Stimulated activated naive CD8-positive, alpha-beta T cell treated with anti-CD3 and anti-CD28 coated beads, Interleukin-15, amount 100 ng/mL, for 72 hours (primary cell): ENCODE results near the gene CRYGC.

Experiments used
- ATAC-seq: fragments of 150-1000 bp; cut with Tn5 transposase; 2 replicates; pipeline ENCODE4 v1.10.0; 2021; ENCODE audit warnings: mild to moderate bottlenecking, moderate library complexity
- DNase-seq, 2 donors: peaks; one replicate each; pipeline ENCODE4 v3.0.0; 2021 to 2022
- H3K27ac Mint-ChIP-seq, 2 donors: one replicate each; pipeline ENCODE4 v1.8.0; 2022; ENCODE audit warnings: mild to moderate bottlenecking in 2 of 2, mixed read lengths in 2 of 2, moderate library complexity in 2 of 2
- H3K27me3 Mint-ChIP-seq: one replicate; pipeline ENCODE4 v1.8.0; 2022; ENCODE audit warnings: mixed read lengths
- H3K4me1 Mint-ChIP-seq: one replicate; pipeline ENCODE4 v1.8.0; 2022; ENCODE audit warnings: mild to moderate bottlenecking, mixed read lengths
- H3K4me3 Mint-ChIP-seq, 2 donors: one replicate each; pipeline ENCODE4 v1.8.0; 2022; ENCODE audit warnings: mild to moderate bottlenecking in 2 of 2, mixed read lengths in 2 of 2, moderate library complexity in 1 of 2
- H3K9me3 Mint-ChIP-seq, 2 donors: one replicate each; pipeline ENCODE4 v1.8.0; 2022; ENCODE audit warnings: mixed read lengths in 2 of 2

The CRYGC gene, protein sequence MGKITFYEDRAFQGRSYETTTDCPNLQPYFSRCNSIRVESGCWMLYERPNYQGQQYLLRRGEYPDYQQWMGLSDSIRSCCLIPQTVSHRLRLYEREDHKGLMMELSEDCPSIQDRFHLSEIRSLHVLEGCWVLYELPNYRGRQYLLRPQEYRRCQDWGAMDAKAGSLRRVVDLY

DNA sequence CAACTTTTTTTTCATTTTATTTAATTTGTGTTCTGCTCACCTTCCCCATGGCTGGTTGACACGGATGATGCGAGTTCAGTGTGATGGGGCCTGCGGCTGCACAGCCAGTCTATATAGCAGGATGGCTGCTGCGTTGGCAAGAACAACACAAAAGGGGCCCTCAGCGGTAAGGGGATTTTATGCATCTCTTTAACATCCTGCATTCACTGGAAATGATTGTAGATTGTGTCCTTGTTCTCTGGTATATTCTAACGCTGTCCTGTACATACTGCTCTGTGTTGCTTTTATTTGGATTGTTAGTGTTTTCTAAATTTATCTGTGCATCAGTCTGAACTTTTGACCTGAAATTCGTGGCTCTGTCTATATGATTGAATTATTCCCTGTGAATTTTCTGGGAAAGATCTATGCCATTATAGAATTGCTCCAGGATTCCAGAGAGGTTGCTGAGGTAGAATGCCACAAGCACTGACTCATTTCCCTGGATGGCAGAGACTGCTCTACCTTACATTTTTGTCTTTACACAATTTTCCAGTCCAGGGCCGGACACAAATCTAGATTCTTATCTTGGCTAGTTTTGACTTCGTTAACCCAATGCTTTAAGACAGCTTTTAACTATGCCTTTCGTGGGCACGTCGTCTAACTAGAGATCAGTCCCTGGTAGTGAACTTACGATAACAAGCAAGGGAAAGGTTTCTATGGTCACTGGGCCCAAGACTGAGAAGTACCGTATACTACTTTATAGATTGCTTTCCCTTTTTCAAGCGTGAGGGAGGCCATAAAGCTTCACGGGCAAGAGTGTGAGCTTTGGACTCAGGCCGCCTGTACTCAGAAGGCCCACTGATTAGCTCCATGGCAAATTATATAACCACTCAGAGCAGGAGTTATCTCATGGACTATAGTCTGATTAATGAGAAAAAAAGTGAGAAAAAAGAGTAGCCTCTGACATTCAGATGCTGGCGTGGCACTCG lies at the start of gene CRYGC:
CRYGC (minus strand) TSS at position 85 of the 968 bp plus-strand sequence; CDS start at position 49, 36 bp downstream.
- H3K9me3 Mint-ChIP-seq, result no peaks in the 10 kb centered on the region

DNA sequence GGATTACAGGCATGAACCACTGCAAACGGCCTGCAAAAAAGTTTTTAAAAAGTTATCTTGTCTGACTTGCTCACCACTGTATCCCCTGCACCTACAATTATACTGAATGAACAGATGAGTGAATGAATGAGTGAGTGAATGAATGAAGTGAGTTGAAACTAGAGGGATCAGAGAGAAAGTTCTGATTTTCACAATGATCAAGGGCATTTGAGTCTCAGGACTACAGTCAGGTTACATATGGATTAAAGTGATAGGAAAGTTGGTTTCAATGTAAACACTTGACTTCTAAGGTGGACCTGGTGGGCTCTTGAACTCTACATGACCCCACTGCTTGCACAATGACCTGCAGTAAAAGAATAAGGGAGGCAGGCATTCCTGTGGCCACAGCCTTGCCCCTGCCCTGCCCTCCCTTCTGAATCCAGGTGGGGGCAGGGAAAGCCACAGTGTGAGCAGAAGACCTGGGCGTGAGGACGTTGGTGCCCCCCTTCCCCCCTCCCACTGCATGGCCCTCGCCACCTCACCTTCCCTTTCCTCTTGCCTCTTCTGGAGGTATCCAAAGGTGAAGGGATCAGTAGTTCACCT lies 49.5 kb upstream of the CRYGC start:
- Mint-ChIP-seq H3K9me3 (no peaks in the 10 kb centered on the region), H3K4me3 (no peak overlapping the region), H3K4me1 (no peaks in the 10 kb centered on the region), H3K27ac (no peak overlapping the region), H3K27me3 (peaks cover 20% of the 10 kb centered on the region)
- no peak for ATAC-seq
- no peak for DNase-seq

More for the DNA sequence above, at the start of gene CRYGC:
- Mint-ChIP-seq H3K27ac (no peak within 1 kb of the TSS), H3K4me3 (no peak within 1 kb of the TSS), H3K4me1 (peaks cover 4% of the 10 kb centered on the region), H3K27me3 (peaks cover 10% of the 10 kb centered on the region)
- no peak for DNase-seq
- ATAC-seq, result no peak

DNA sequence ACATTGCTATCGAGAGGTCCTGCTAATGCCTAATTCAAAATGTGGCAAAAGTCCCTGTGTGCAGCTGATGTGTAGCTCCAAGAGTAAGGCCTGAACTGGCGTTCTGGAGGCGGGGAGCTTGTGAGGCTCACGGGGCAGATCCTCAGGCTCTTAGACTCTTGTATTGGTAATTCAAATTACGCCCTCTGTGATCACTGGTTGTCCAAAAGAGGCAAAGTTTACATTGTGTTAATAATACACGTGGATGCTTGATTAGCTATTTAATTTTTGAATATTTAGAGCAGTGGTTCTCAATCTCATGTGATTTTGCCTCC lies 46.2 kb upstream of the CRYGC start:
- Mint-ChIP-seq H3K27me3 (peaks cover 17% of the 10 kb centered on the region), H3K9me3 (no peaks in the 10 kb centered on the region), H3K4me3 (no peak overlapping the region), H3K27ac (no peak overlapping the region), H3K4me1 (peaks cover 6% of the 10 kb centered on the region)
- ATAC-seq, result no peak
- no peak for DNase-seq

DNA sequence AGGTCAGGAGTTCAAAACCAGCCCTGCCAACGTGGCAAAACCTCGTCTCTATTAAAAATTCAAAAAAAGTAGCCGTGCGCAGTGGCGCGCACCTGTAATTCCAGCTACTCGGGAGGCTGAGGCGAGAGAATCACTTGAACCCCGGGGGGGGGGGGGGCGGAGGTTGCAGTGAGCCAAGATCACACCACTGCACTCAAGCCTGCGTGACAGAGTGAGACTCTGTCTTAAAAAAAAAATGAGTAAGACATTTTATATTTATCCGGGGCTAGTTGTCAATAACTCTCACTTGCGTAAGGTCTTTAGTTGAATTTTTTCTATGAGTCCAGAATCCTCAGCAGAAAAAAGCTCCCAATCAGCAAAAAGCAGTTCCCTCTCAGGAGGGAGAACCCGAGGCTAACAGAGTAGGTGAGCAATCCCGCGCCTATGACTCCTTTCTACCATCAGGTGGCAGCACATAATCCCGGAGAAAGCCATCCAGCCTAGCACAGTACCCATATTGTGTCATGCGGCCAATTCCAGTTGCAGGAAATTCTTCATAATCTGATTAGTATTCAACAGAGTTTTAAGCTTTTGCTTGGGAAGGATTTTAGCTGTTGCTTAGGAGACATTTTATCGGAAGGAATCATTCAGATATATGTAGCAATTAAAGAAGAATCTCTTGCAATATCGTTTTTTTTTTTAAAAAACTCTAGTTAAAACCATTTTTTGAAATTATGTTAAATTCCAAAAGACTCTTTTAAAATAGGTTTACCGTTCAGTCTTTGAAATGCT lies 45.6 kb upstream of the CRYGC start:
- no peak overlapping the region for H3K4me3 Mint-ChIP-seq
- peak; percentile 94 for ATAC-seq
- peak; percentile 51 to 54 for DNase-seq
- H3K4me1 Mint-ChIP-seq, result peaks cover 6% of the 10 kb centered on the region
- H3K27me3 Mint-ChIP-seq, result peaks cover 20% of the 10 kb centered on the region
- no peaks in the 10 kb centered on the region for H3K9me3 Mint-ChIP-seq
- no peak overlapping the region for H3K27ac Mint-ChIP-seq

DNA sequence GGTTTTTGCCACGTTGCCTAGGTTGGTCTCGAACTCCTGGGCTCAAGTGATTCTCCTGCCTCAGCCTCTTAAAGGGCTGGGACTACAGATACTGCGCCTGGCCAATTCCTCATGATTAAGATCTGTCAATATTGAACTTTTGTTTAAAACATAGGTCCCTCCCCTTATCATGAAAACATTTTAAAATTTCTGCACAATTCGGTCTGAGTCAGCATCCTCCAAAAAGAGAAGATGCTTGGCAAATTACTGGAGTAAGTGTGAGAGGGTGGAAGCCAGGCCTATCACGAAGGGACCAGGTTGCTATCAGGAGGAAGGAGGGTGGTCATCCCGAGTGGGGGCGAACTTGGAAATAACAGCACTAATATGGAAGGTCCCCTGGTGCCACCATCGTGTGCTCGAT lies 44.5 kb upstream of the CRYGC start:
- Mint-ChIP-seq H3K27ac (peak overlapping the region in 1 of 2 donors; percentile 37), H3K9me3 (no peaks in the 10 kb centered on the region), H3K4me3 (no peak overlapping the region), H3K27me3 (peaks cover 26% of the 10 kb centered on the region), H3K4me1 (peaks cover 6% of the 10 kb centered on the region)
- DNase-seq (no peak), ATAC-seq (no peak)

DNA sequence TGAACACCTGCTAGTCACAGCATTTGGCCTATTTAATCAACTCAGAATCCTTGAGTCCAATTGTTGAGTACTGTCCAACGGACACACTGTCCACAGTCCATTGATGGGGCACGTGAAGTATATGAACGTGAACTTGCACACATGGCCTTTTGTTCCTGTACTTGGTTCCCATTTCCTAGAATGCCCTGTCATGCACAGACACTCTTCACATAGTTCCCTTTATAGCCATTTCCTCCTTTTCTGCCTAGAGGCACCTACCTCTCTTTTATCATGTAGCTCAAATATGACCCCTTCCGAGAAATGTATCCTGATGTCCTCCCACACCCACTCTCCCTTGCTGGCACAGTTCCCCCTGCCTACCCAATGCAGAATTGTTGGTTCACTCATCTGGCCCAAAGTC lies 42.5 kb upstream of the CRYGC start:
- Mint-ChIP-seq H3K9me3 (no peaks in the 10 kb centered on the region), H3K4me1 (peaks cover 6% of the 10 kb centered on the region), H3K27me3 (peaks cover 26% of the 10 kb centered on the region), H3K27ac (no peak overlapping the region), H3K4me3 (no peak overlapping the region)
- DNase-seq, result no peak
- ATAC-seq, result no peak

DNA sequence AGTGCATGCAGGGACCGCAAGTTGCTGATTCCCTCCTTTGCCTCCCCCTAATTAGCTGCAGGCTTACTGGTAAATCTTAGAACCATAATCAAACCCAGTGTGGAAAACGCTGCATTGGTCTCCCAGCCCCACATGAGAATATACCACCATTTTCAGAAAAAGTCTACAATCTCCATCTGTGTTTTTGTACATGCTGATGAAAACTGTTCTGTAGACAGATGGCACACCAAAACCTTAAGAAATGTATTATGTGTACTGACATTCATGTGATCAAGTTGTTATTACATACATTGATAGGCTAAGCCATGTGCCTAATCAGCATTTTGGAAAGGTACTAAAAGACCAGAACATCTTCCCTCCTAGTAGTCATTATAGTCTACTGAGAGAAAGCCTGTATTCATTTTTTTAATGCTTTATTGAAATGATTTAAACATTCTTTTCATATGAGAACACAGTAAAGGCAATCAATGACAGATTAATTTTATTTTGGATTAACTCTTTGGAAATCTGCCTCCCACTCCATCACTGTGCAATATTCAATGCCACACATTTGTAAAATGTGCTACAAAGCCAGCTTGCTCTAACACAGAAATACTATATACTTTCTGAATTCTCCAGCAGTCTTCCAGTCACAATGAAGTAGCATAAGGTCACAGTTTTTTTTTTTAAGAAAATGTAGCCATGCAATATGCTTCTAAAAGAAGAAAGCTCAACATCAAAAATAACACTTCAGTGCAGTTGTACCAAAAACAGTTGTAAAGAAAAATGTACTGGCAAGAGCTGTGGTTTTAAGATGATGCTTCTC lies 35.5 kb upstream of the CRYGC start:
- Mint-ChIP-seq H3K4me3 (no peak overlapping the region), H3K9me3 (no peaks in the 10 kb centered on the region), H3K27me3 (peaks cover 14% of the 10 kb centered on the region), H3K27ac (no peak overlapping the region), H3K4me1 (no peaks in the 10 kb centered on the region)
- DNase-seq (no peak), ATAC-seq (no peak)

DNA sequence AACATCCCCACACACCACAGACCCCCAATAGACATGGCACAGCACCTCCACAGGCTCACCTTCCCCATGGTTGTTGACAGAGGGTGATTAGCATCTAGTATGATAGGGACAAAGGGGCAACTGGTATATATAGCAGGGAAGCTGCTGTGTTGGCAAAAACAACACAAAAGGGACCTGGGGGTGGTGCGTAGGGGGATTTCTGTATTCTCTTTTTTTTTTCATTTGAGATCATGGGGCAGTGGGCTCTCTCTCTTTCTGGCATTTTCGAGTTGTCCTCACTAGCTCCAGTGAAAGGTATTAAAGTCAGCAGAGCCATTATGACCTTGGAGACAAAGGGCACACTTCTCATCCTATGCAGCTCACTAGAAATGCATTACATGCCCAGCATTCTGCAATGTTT lies 33.9 kb upstream of the CRYGC start, which contains the start of gene CRYGA:
CRYGA (minus strand) TSS at position 101 of the 400 bp plus-strand sequence; CDS start at position 68, 33 bp downstream.
- DNase-seq, result no peak
- Mint-ChIP-seq H3K27ac (no peak within 1 kb of the TSS), H3K27me3 (peaks cover 9% of the 10 kb centered on the region), H3K4me1 (no peaks in the 10 kb centered on the region), H3K9me3 (no peaks in the 10 kb centered on the region), H3K4me3 (no peak within 1 kb of the TSS)
- no peak for ATAC-seq

DNA sequence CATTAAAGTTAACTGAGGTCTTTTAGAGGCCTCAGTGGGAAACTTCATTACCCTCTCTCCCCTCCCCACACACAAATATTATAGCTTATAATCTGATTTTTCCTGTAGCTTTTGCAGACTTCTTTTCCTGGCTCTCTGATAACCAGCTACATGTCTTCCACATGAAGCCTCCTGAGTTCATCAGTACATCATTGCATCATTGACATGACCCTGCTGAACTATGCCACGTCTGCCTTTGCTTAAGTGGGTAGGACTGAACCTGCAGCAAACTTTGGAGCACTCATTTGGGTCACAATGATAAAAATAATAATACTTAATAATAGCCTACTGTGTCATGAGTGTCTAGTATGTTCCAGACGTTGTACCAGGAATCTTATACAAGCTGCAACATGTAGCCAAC lies 26.8 kb upstream of the CRYGC start:
- Mint-ChIP-seq H3K9me3 (peaks cover 0 to 2% of the 10 kb centered on the region in 2 donors), H3K4me1 (no peaks in the 10 kb centered on the region), H3K4me3 (no peak overlapping the region), H3K27me3 (no peaks in the 10 kb centered on the region), H3K27ac (no peak overlapping the region)
- DNase-seq, result no peak
- ATAC-seq, result no peak

DNA sequence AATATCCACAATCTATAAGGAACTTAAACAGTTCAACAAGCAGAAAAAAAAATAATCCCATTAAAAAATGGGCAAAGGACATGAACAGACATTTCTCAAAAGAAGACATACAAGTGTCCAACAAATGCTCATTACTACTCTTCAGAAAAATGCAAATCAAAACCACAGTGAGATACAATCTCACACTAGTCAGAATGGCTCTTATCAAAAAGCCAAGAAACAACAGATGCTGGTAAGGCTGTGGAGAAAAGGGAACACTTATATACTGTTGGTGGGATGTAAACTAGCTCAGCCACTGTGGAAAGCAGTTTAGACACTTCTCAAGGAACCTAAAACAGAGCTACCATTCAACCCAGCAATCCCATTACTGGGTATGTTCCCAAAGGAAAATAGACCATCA lies 23.5 kb upstream of the CRYGC start:
- no peaks in the 10 kb centered on the region for H3K27me3 Mint-ChIP-seq
- peaks cover 0 to 13% of the 10 kb centered on the region in 2 donors for H3K9me3 Mint-ChIP-seq
- no peaks in the 10 kb centered on the region for H3K4me1 Mint-ChIP-seq
- H3K4me3 Mint-ChIP-seq, result no peak overlapping the region
- DNase-seq, result no peak
- H3K27ac Mint-ChIP-seq, result no peak overlapping the region
- ATAC-seq, result no peak

DNA sequence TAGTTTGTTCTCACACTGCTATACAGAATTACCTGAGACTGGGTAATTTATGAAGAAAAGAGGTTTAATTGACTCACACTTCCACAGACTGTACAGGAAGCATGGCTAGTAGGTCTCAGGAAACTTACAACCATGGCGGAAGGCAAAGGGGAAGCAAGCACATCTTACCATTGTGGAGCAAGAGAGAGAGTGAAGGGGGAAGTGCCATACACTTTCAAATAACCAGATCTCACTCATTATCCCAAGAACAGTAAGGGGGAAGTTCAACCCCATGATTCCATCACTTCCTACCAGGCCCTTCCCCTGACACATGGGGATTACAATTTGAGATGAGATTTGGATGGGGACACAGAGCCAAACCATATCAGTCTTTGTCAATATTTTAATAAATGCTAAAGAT lies 21.3 kb upstream of the CRYGC start:
- no peak for ATAC-seq

DNA sequence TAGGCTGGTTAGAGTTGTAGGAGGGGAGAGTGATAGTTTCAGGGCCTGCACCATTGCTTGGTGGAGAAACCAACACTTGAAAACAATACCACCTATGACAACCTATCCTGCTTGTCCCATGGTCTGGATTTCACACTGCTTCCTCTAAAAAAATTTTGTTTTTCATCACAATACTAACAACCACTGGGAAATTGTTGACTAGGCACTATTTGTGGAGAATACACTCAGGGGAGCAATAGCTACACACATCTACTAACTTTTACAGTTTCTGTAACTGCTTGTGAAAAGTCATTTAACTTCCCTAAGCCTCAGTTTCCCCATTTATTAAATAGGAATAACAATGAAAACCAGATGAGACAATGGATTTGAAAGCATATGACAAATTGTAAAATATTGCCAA lies 20.5 kb upstream of the CRYGC start:
- no peaks in the 10 kb centered on the region for H3K27me3 Mint-ChIP-seq
- peaks cover 0 to 13% of the 10 kb centered on the region in 2 donors for H3K9me3 Mint-ChIP-seq
- no peak overlapping the region for H3K27ac Mint-ChIP-seq
- DNase-seq (no peak), ATAC-seq (no peak)
- no peaks in the 10 kb centered on the region for H3K4me1 Mint-ChIP-seq
- no peak overlapping the region for H3K4me3 Mint-ChIP-seq

More for the DNA sequence above, 21.3 kb upstream of the CRYGC start:
- H3K27me3 Mint-ChIP-seq, result no peaks in the 10 kb centered on the region
- DNase-seq, result no peak
- H3K4me1 Mint-ChIP-seq, result no peaks in the 10 kb centered on the region
- H3K27ac Mint-ChIP-seq, result no peak overlapping the region
- H3K9me3 Mint-ChIP-seq, result peaks cover 0 to 13% of the 10 kb centered on the region in 2 donors
- no peak overlapping the region for H3K4me3 Mint-ChIP-seq

DNA sequence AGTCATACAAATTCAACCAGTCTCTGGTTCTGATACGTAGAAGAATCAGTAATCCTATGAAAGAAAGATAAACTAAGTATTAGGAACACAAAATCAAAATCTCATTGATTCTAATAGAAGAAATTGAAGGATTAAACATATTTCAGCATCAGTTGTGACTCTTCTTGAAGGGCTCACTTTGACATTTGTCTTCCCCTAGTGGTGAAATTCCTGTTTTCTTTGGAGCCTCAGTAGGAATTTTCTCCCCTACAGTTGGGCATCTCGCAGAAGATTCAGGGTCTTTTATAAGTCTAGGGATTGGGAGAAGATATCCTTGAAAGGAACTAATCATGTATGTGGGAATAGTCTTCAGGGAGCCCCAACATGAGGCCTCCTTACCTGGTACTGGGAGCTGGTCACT lies 19.2 kb upstream of the CRYGC start:
- ATAC-seq, result no peak
- no peak for DNase-seq
- no peaks in the 10 kb centered on the region for H3K4me1 Mint-ChIP-seq
- no peaks in the 10 kb centered on the region for H3K27me3 Mint-ChIP-seq
- peaks cover 0 to 13% of the 10 kb centered on the region in 2 donors for H3K9me3 Mint-ChIP-seq
- H3K27ac Mint-ChIP-seq, result no peak overlapping the region
- H3K4me3 Mint-ChIP-seq, result no peak overlapping the region

DNA sequence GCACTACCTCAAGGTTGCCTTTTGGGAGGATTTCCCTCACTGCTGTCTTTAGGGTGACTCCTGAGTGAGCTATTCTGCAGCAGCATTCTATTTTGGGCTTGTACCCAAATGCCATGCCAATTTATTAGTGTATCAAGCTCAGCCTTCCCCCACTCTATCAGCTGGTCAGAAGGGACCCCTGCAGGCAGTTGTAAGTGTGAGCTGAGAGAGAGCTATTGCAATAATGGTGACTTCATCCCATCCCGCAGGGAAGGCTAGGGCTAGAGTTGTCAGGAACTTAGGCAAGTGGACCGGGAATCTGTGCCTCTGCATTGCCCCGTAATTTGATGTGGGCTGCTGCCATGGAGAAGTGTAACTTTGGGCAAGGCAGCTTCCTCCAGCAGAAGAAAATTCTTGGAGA lies 18.1 kb upstream of the CRYGC start:
- peaks cover 0 to 13% of the 10 kb centered on the region in 2 donors for H3K9me3 Mint-ChIP-seq
- H3K4me1 Mint-ChIP-seq, result no peaks in the 10 kb centered on the region
- H3K4me3 Mint-ChIP-seq, result no peak overlapping the region
- DNase-seq, result no peak
- no peaks in the 10 kb centered on the region for H3K27me3 Mint-ChIP-seq
- no peak overlapping the region for H3K27ac Mint-ChIP-seq
- ATAC-seq, result no peak

DNA sequence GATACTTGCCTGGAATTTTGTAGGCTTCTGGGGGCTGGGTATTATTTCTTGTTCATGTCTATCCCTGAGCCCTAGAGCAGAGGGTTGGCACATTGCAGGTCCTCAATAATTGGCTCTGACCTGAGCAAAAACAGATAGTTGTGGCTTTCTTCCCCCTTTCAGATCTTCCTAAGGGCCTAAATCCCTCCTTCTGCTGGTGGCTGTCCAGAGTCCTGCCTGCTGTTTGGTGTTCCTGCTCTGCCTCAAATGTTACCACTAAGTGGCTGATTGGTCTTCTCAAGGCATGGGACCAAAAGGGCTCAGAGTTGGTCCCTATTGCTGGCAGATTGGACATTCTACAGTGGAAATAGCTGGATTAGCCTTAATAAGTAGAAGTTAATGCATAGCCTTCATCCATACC lies 17.4 kb upstream of the CRYGC start:
- Mint-ChIP-seq H3K4me1 (no peaks in the 10 kb centered on the region), H3K9me3 (peaks cover 0 to 13% of the 10 kb centered on the region in 2 donors), H3K4me3 (no peak overlapping the region), H3K27ac (no peak overlapping the region), H3K27me3 (no peaks in the 10 kb centered on the region)
- DNase-seq (no peak), ATAC-seq (no peak)
